COLO668 (cell line): Measurements from ENCODE around the gene NFKB1.
"Not testable (repeated sequence)": the region's sequence is repeated elsewhere in the genome, so short reads cannot be mapped to it uniquely, and the experiment has no call there.

Experiments used
- DNase-seq: peaks from one replicate; lab custom pipeline; 2025; ENCODE audit not compliant: unreplicated experiment; lab: John Stamatoyannopoulos, UW

NFKB1 gene

GRCh38 chr4:102500696-102501446, at the start of gene NFKB1:
NFKB1 (plus strand) TSS chr4:102501359; CDS start chr4:102525519, 24,160 bp downstream.
- DNase-seq, result peak; percentile 86

GRCh38 chr4:102452854-102453253, 48.3 kb upstream of the NFKB1 start:
- no peak for DNase-seq

- no peak for DNase-seq
These were observed 47.3 kb upstream of the NFKB1 start for GRCh38 chr4:102453827-102454226.

- DNase-seq, result no peak
These were observed 46.9 kb upstream of the NFKB1 start for GRCh38 chr4:102454268-102454667.

- no peak for DNase-seq
These were observed 46.0 kb upstream of the NFKB1 start for GRCh38 chr4:102454981-102455685.

GRCh38 chr4:102455750-102456149, 45.4 kb upstream of the NFKB1 start:
- DNase-seq, result no peak

- no peak for DNase-seq
These were observed 34.9 kb upstream of the NFKB1 start for GRCh38 chr4:102466298-102466697.

GRCh38 chr4:102469806-102470205, 31.4 kb upstream of the NFKB1 start:
- no peak for DNase-seq

GRCh38 chr4:102472441-102473013, 28.6 kb upstream of the NFKB1 start:
- no peak for DNase-seq

- DNase-seq, result no peak
These were observed 27.7 kb upstream of the NFKB1 start for GRCh38 chr4:102473476-102473875.

- DNase-seq, result no peak
These were observed 26.2 kb upstream of the NFKB1 start for GRCh38 chr4:102474736-102475504.

GRCh38 chr4:102477657-102478056, 23.5 kb upstream of the NFKB1 start:
- no peak for DNase-seq

- DNase-seq, result no peak
These were observed 23.0 kb upstream of the NFKB1 start for GRCh38 chr4:102478186-102478585.

GRCh38 chr4:102479832-102480231, 21.3 kb upstream of the NFKB1 start:
- DNase-seq, result not testable (repeated sequence)

GRCh38 chr4:102483120-102483519, 18.0 kb upstream of the NFKB1 start:
- no peak for DNase-seq

GRCh38 chr4:102483990-102484692, 17.0 kb upstream of the NFKB1 start:
- DNase-seq, result not testable (repeated sequence)

- DNase-seq, result no peak
These were observed 8.5 kb upstream of the NFKB1 start for GRCh38 chr4:102492531-102493241.

- DNase-seq, result no peak
These were observed 7.9 kb upstream of the NFKB1 start for GRCh38 chr4:102493257-102493656.

GRCh38 chr4:102493794-102494193, 7.4 kb upstream of the NFKB1 start:
- peak; percentile 12 for DNase-seq

GRCh38 chr4:102494603-102495002, 6.6 kb upstream of the NFKB1 start:
- no peak for DNase-seq
